Stimulated activated CD8-positive, alpha-beta memory T cell treated with anti-CD3 and anti-CD28 coated beads, Interleukin-7, amount 100 ng/mL, for 4 hours (primary cell): ENCODE results near the gene TSPYL4.
A peak's percentile ranks its signal among the peaks of the same experiment; 100 is the strongest.
"Not testable (repeated sequence)": the region's sequence is repeated elsewhere in the genome, so short reads cannot be mapped to it uniquely, and the experiment has no call there.

Source experiments
- DNase-seq, 2 donors: peaks; one replicate each; pipeline ENCODE4 v3.0.0-alpha.2; 2020; ENCODE audit warnings: low read depth in 2 of 2

Gene TSPYL4

DNA sequence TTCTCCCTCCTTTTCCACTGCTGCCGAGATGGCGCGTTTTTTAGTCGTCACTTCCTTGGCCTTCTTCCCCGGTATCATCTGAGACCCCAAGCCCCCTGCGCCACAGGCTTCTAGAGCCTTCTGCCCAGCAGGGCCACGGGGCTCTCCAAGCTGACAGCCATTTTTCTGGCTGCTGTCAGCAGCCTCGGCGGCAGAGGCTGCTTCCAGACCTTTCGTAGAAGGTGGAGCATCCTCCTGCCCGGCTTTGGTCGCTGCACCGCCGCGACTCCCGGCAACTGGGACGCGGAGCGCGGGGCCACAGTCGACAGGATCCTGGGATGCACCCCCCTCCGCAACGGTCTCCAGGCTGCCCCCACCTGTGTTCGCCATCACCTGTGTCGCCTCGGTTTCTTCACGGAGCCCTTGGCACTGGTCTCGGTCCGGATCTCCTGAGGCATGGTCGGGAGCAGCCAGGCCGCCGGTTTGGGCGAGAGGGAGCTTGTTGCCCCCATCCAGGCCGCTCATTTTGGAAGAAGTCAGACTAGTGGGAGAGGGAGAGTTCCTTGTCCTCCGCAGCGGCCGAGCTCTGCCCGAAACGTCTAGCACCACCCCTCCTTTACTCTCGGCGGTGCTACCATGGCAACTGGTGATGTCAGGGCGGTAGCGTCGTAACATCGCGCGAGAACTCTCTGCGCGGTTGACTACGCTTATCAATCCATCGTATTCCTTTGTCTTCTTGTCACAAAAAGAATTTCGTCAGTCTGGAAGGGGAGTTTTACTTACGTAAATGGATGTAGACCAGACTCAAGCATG, at the start of gene TSPYL4:
TSPYL4 (minus strand) TSS at position 571 of the 792 bp plus-strand sequence; CDS start at position 504, 67 bp downstream.
- DNase-seq: peak; percentile 84

DNA sequence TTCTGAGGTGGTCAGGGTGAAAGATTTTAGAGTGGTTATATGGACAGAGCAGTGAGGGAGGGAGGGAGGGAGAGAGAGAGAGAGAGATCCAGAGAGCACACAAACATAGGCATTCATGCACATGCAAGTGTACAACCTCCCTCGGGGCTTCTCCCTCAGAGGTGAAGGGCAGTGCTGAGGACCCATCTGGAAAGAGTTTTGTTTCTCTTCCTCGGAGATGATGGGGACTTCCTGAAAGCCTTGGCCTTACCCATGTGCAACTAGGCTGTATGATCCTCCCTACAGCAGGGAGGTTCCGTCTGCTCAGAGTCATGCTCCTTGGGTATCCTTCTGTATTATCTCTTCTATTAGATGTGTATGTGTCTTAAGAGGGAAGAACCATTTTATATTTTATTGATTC, 47.2 kb upstream of the TSPYL4 start:
- DNase-seq: no peak

DNA sequence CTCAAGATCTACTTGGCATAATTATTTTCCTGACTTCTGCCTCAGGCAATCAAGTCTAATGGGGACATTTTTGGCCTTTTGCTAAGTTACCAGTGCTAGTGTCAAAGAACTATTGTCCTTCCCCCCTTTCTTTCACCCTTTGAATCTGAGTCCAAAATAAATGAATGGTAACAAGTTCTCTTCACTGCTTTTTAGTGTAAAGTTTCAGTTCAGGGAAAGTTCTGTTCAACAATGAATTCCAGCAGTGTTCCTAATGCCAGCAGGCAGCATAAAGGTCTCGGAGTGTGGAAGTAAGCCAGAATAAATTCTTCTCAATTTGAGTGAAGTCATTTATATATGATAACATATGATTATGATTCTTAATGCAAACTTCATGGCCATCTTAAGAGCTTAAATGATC, 46.7 kb upstream of the TSPYL4 start:
- DNase-seq: no peak

DNA sequence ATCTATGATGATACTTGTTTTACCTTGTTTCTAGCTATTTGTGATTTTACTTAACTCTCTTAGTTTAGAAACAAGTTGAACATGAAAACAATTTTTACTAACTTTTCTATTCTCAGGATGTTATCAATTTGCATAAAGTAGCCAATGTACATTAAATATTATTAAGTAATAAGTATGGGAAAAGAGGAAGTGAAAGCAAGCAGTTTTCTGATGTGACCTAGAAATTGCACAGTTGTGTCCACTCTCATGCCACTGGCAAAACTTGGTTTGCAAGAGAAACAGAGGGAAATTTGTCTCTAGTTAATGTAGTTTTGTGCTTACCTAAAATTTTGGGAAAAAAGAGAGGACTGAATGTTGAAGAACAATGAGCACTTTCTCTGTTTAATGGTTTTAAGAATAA, 45.1 kb upstream of the TSPYL4 start:
- no peak for DNase-seq

DNA sequence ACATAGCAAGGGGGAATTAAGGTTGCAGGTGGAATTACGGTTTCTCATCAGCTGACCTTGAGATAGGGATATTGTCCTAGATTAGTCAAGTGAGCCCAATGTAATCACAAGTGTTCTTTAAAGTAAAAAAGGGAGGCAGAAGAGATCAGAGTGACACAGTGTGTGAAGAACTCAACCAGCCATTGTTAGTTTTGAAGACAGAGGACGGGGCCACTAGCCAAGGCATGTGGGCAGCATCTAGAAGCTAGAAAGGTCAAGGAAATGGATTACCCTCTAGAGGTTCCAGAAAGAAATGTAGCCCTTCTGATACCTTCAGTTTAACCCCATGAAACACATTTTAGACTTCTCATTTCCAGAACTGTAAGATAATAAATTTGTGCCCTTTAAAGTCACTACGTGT, 44.4 kb upstream of the TSPYL4 start:
- DNase-seq: no peak

DNA sequence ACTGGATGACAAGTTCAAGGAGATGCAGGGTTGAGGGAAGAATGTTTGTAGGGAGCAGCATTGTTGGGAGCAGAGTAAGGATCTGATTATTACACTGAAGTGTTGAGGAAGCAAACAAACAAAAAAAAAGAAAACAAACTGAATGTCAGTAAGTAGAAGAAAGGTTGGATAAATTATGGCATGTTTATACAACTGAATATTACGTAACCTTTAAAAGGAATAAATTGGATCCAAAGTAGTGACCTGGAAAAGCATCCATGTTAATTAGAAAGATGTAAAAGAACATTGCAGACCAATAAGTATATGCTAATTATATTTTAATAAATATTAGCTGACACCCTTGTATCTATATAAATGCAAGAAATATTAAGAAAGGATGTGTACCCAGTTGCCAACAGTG, 38.7 kb upstream of the TSPYL4 start:
- no peak for DNase-seq

- no peak for DNase-seq
Observed at GRCh38 chr6:116291701-116292396, 38.0 kb upstream of the TSPYL4 start.

- no peak for DNase-seq
Observed at GRCh38 chr6:116290799-116291198, 36.9 kb upstream of the TSPYL4 start.

DNA sequence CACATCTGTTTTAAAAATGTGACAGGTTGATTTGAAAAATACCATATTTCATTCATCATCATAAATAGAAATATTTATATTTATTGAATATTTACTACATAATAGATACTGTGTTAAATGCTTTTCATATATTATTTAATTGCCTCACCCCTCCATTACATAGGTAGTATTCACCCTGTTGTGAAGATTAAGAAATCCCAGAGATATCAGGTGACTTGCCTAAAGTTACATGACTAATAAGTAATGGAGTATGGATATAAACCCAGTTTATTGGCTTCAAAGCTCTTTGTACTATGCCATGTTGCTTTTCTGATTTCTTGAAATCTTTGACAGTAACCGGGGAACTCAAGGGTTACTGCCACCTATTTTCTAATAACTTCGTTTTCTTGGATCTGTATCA, 36.0 kb upstream of the TSPYL4 start:
- DNase-seq: no peak

GRCh38 chr6:116287689-116288282, 33.9 kb upstream of the TSPYL4 start:
- DNase-seq: no peak

GRCh38 chr6:116286773-116287358, 33.0 kb upstream of the TSPYL4 start:
- no peak for DNase-seq

GRCh38 chr6:116284984-116285383, 31.1 kb upstream of the TSPYL4 start:
- not testable (repeated sequence) for DNase-seq

- no peak for DNase-seq
Observed at GRCh38 chr6:116283191-116283590, 29.3 kb upstream of the TSPYL4 start.

DNA sequence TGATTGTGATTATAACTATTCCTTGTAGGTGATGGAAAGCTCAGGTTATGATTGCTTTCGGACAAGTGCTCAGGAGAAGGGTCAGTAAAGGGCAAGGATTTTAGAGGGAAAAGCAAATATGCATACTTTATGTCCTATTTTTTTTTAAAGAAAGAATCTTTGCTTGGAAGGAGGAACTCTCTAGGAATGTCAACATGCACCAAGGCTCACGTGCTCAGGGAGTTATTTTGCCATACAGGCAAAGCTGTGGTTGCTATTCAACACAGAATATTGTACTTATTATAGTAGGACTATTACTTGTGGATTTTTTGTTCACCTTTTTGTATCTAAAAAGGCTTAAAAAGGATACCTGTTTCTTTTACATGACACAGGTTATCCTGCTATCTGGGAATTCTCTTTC, 28.8 kb upstream of the TSPYL4 start:
- DNase-seq: no peak

GRCh38 chr6:116280933-116281316, 27.1 kb upstream of the TSPYL4 start:
- DNase-seq: no peak

- DNase-seq: no peak
Observed at GRCh38 chr6:116280161-116280932, 26.5 kb upstream of the TSPYL4 start.

DNA sequence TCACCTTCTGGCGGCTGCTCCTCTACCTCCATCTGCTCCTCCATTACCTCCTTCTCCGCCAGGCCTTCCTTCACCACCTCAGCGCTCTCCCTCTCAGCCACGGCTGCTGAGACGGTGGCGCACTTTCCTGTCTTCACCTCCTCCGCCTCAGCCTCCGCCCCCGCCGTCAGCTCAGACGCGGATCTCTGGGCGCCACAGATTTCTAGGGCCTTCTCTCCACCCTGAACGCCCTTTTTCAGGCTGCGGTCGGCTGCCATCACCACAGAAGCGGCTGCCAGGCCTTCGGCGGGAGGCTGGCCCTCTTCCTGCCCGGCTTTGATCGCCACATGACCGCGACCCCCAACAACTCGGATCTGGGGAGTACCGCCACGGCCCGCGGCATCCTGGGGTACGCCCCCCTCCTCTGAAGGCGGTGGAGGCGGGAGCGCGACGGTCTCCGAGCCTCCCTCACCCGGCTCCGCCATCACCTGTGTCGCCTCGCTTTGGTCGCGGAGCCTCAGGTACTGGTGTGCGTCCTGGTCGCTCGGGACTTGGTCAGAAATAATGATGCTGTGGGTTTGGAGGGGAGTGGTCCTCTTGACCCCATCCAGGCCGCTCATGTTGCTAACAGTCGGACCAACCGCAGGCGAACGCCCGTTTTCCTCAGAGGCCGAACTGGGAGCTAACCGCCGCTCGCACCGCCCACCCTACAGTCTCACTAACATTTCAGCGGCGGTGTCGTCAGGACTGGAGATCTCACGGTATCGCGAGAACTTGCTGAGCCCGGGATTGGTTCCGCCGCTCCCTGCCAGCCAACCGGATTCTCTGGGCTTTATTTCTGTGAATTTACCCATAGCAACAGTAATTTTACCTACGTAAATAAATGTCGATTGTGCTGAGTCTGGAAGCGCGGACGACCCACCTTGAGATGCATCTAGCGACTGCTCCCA, 25.6 kb upstream of the TSPYL4 start, which contains the start of gene TSPYL1:
TSPYL1 (minus strand) TSS at position 699 of the 929 bp plus-strand sequence; CDS start at position 599, 100 bp downstream.
- DNase-seq: peak; percentile 90 to 93

- no peak for DNase-seq
Observed at GRCh38 chr6:116278854-116279231, 25.0 kb upstream of the TSPYL4 start.

GRCh38 chr6:116278481-116278829, 24.6 kb upstream of the TSPYL4 start:
- no peak for DNase-seq

- DNase-seq: no peak
Observed at GRCh38 chr6:116277124-116277523, 23.2 kb upstream of the TSPYL4 start.
